Cardiac muscle cell (in vitro differentiated cells and primary cell): ENCODE measurements around the gene PLK2. TPM values are rescaled to one million over a fixed set of nuclear protein-coding genes. Genes with fewer than 3 reads are reported as not detected.
A peak's percentile ranks its signal among the peaks of the same experiment; 100 is the strongest.

ENCODE experiments used
- DNase-seq, 2 donors: peaks; one replicate each; pipeline versions ENCODE4 v3.0.0 to v3.0.0-alpha.2; 2010 to 2017; ENCODE audit warnings: low read depth in 1 of 2, low spot score in 1 of 2
- H3K27ac ChIP-seq: fragments of 200-600 bp; sonication (generic); 2 replicates; pipeline ENCODE4 v1.5.1; 2016
- H3K27me3 ChIP-seq: fragments of 200-600 bp; sonication (generic); 2 replicates; pipeline ENCODE4 v1.6.0; 2016; ENCODE audit warnings: control low read depth
- H3K36me3 ChIP-seq: fragments of 200-600 bp; sonication (generic); 2 replicates; pipeline ENCODE4 v1.5.1; 2016; ENCODE audit warnings: control low read depth
- H3K4me1 ChIP-seq: fragments of 200-600 bp; sonication (generic); 2 replicates; pipeline ENCODE4 v1.8.1; 2017; ENCODE audit warnings: low read depth, mild to moderate bottlenecking, mixed run types
- H3K4me3 ChIP-seq: fragments of 200-600 bp; sonication (generic); 2 replicates; pipeline ENCODE4 v1.5.1; 2016; ENCODE audit warnings: mild to moderate bottlenecking
- H3K9me3 ChIP-seq: fragments of 200-600 bp; sonication (generic); 2 replicates; pipeline ENCODE4 v1.5.1; 2017; ENCODE audit warnings: low read depth, mild to moderate bottlenecking, control low read depth
- CTCF ChIP-seq: IDR thresholded peaks from 2 replicates; pipeline ENCODE4 v1.5.1; 2012; ENCODE audit warnings: low read depth, mild to moderate bottlenecking, low read length
- polyA plus RNA-seq: library from polyadenylated mRNA; unstranded; fragments of >200 nt; fragmentation: Nextera tagmentation; extraction: Ambion mirVana; gene quantifications from 2 replicates; pipeline ENCODE4 v1.2.1, GENCODE V29; 2016
- total RNA-seq: library from RNA; depleted of rRNA; stranded (reverse); fragments of >200 nt; gene quantifications from 2 replicates; pipeline ENCODE4 v1.2.3, GENCODE V29; 2016

Gene PLK2
- total RNA-seq (130 and 147 TPM in 2 replicates), polyA plus RNA-seq (25.1 and 34.2 TPM in 2 replicates)

DNA sequence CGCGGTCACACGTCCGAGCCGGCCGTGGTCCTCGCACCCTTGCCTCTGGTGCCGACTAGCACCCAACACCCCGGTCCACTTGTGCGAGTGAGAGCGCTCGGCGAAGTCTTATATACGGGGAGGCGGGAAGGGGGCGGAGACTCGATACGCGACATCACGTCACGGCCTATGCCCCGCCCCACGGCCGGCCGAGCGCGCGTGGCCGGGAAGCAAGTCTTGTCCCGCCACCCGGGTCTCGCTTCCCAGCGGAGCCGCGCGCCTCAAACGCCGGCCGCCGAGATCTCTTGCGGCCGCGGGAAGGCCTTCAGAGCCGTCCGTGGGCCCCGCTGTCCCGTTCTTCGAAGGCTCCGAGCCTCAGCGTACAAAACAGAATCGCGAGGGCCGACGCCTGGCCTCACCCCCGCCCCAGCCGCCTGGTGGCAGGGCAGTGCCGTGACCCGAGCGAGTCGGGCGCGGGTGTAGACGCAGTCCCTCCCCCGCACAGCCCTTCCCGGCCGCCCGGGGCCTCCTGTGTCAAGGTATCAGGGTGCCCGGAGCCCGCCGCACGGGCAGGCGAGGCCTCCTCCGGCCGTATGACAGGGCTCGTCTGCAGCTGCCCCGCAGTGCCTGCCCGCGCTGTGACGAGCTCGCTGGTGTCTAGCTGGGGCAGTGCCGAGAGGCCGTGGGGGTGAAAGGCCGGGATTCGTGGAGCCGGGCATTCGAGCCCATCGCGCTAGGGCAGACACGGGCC lies at the start of gene PLK2:
Gene PLK2 (minus strand): TSS at position 85 of the 730 bp plus-strand sequence. CDS start 127 bp downstream, outside the sequence.
- H3K9me3 ChIP-seq = no peaks in the 10 kb centered on the region

GRCh38 chr5:58507715-58508114 lies 47.8 kb upstream of the PLK2 start:
- no peak for TF ChIP-seq CTCF
- Histone ChIP-seq H3K27me3 (no peaks in the 10 kb centered on the region), H3K36me3 (no peaks in the 10 kb centered on the region), H3K9me3 (no peaks in the 10 kb centered on the region), H3K27ac (no peak overlapping the region), H3K4me3 (no peak overlapping the region), H3K4me1 (no peaks in the 10 kb centered on the region)
- DNase-seq = no peak

More for the DNA sequence above, at the start of gene PLK2:
- no peaks in the 10 kb centered on the region for H3K27me3 ChIP-seq
- H3K4me3 ChIP-seq = peak within 1 kb of the TSS; percentile 79
- peaks cover 16% of the 10 kb centered on the region for H3K36me3 ChIP-seq
- H3K4me1 ChIP-seq = no peaks in the 10 kb centered on the region
- peak within 1 kb of the TSS; percentile 49 for H3K27ac ChIP-seq
- peak; percentile 88 to 98 for DNase-seq
- peak; percentile 43 for TF ChIP-seq CTCF

- no peaks in the 10 kb centered on the region for H3K9me3 ChIP-seq
- TF ChIP-seq CTCF = no peak
- DNase-seq = no peak
- no peaks in the 10 kb centered on the region for H3K27me3 ChIP-seq
- no peak overlapping the region for H3K27ac ChIP-seq
- no peaks in the 10 kb centered on the region for H3K4me1 ChIP-seq
- no peaks in the 10 kb centered on the region for H3K36me3 ChIP-seq
- H3K4me3 ChIP-seq = no peak overlapping the region
Observed at GRCh38 chr5:58505971-58506640, 46.2 kb upstream of the PLK2 start.

DNA sequence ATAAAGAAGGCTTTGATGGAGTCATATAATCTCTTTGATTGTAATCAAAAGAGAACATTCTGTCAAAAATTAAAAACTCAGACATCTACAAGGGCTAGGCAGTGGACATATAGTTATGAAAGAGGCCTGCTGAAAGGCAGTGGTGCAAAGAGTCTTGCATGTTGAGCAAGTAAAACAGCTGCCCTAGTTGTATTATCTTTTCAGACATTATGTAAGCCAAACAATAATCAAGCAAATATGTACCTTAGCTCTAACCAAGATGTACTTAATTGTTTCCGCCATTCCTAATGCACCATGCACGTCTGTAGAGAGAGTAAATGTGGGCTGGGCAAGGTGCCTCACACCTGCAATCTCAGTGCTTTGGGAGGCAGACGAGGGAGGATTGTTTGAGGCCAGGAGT lies 45.6 kb upstream of the PLK2 start:
- no peaks in the 10 kb centered on the region for H3K4me1 ChIP-seq
- no peaks in the 10 kb centered on the region for H3K27me3 ChIP-seq
- no peak for DNase-seq
- H3K27ac ChIP-seq = no peak overlapping the region
- H3K4me3 ChIP-seq = no peak overlapping the region
- no peaks in the 10 kb centered on the region for H3K36me3 ChIP-seq
- no peak for TF ChIP-seq CTCF
- no peaks in the 10 kb centered on the region for H3K9me3 ChIP-seq

DNA sequence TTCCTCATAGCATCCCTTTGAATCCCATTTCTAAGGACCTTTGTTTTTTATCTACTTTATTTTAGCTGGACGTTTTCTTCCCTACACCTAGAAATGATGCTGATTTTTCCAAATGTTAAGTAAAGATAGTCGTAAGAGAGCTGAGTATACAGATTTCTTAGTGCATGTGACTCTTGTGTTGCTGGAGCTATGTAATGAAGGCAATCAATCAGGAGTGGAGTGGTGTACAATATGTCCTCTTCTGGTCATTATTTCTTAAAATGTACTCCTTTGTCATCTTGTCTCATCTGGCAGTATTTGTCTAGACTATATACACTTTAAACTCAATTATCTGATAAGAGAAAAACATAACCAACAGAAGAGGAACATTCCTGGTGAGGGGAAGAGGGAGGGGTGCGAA lies 44.9 kb upstream of the PLK2 start:
- no peak overlapping the region for H3K4me3 ChIP-seq
- no peaks in the 10 kb centered on the region for H3K36me3 ChIP-seq
- H3K27ac ChIP-seq = no peak overlapping the region
- no peak for DNase-seq
- no peaks in the 10 kb centered on the region for H3K4me1 ChIP-seq
- no peaks in the 10 kb centered on the region for H3K9me3 ChIP-seq
- H3K27me3 ChIP-seq = no peaks in the 10 kb centered on the region
- TF ChIP-seq CTCF = no peak
